Stomach smooth muscle (tissue), 2 donors: ENCODE measurements around the gene ATP10B.
A peak's percentile ranks its signal among the peaks of the same experiment; 100 is the strongest.

Experiments used
- H3K27ac ChIP-seq: one replicate; pipeline ENCODE4 v1.7.0; 2013; ENCODE audit warnings: mild to moderate bottlenecking, low read length, inconsistent platforms
- H3K27me3 ChIP-seq, 2 donors: one replicate each; pipeline ENCODE4 v1.7.0; 2013; ENCODE audit warnings: low read length in 2 of 2; ENCODE audit not compliant: insufficient read depth in 2 of 2, control insufficient read depth in 1 of 2
- H3K36me3 ChIP-seq, 2 donors: one replicate each; pipeline ENCODE4 v1.7.0; 2013; ENCODE audit warnings: low read length in 2 of 2; ENCODE audit not compliant: control insufficient read depth in 2 of 2, insufficient read depth in 2 of 2
- H3K4me1 ChIP-seq: one replicate; pipeline ENCODE4 v1.7.0; 2013; ENCODE audit warnings: low read length; ENCODE audit not compliant: control insufficient read depth, insufficient read depth
- H3K4me3 ChIP-seq, 2 donors: one replicate each; pipeline ENCODE4 v1.7.0; 2013; ENCODE audit warnings: low read length in 2 of 2
- H3K9ac ChIP-seq, 2 donors: one replicate each; pipeline ENCODE4 v1.7.0; 2013; ENCODE audit warnings: low read length in 2 of 2, mild to moderate bottlenecking in 1 of 2
- H3K9me3 ChIP-seq, 2 donors: one replicate each; pipeline ENCODE4 v1.7.0; 2013; ENCODE audit warnings: low read length in 2 of 2; ENCODE audit not compliant: control insufficient read depth in 2 of 2
- donor health status: healthy.
- donor health status: Pancreatic carcinoma.

The ATP10B gene

DNA sequence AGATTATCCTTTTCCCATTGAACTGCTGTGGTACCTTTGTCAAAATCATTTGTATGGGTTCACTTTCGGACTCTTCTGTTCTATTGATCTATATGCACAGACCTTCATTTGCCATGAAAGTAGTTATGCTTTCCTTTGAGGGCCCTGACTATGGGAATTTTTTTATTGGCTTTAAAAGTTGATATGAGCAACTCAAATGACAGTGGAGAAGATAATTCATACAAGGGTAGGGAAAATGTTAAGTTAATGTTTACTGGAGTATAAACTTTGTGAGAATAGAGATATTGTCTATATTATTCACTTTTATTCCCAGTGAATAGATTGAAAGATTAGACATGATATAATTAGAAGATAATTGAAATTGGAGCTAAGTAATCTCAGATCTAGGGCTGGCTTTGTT lies 94.8 kb downstream of the ATP10B start:
- no peaks in the 10 kb centered on the region for H3K4me1 ChIP-seq
- H3K27ac ChIP-seq = no peak overlapping the region
- no peaks in the 10 kb centered on the region for H3K9me3 ChIP-seq
- H3K27me3 ChIP-seq = no peaks in the 10 kb centered on the region
- H3K36me3 ChIP-seq = no peaks in the 10 kb centered on the region
- no peak overlapping the region for H3K9ac ChIP-seq
- H3K4me3 ChIP-seq = no peak overlapping the region

DNA sequence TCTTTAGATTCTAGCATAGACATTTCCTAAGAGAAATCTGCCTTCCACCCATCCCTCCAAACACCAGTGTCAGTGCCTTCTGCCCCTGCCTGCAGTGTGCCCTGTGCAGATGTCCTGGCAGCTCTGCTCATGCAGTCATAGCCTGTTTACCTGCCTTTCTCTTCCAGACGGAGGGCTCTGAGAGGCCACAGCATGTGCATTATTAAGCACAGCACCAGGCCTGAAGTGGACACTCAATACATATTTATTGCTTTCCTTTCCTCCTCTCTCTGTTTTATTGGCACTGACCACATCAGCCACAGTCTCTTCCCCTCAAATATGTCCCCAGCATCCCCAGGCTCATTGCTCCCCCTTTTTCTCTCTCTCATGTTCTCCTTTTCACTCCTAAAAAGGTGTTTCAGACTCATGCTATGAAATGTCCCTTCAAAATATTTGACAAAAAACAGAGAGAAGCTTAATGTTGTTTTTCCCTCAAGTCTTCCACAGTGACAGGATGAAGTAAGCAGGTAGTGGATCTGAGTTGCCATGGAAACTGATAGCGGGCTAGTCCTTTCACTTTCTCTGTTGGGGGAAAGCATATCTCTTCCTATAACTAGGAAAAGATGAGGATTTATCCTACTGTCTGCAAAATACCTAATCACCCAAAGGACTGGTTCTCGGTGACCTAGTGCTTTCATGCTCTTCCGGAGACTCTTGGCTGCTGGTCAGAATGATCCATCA lies 100.9 kb downstream of the ATP10B start:
- H3K4me3 ChIP-seq = no peak overlapping the region
- no peak overlapping the region for H3K27ac ChIP-seq
- no peaks in the 10 kb centered on the region for H3K4me1 ChIP-seq

DNA sequence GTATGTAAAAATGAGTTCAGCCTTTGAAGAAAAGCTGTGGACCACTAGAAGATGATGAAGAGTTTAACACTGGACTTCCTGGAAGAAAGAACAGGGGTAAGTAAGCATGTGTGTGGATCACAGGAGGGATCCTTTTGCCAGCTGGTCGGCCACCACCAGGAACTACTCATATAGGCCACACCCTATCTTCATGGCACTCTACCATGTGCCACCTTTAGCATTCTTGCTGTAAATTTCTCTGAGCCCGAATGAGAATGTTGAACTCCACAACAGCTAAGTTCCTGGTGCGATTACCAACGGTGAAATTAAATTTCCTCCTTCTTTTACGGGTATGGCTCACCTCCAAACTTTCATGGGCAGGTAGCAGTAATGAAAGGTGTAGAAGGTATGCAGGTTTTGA lies 102.3 kb downstream of the ATP10B start:
- Histone ChIP-seq H3K4me3 (no peak overlapping the region), H3K9me3 (no peaks in the 10 kb centered on the region), H3K36me3 (no peaks in the 10 kb centered on the region), H3K27me3 (no peaks in the 10 kb centered on the region), H3K27ac (no peak overlapping the region), H3K4me1 (no peaks in the 10 kb centered on the region), H3K9ac (no peak overlapping the region)

More for the DNA sequence above, 100.9 kb downstream of the ATP10B start:
- H3K9ac ChIP-seq = no peak overlapping the region
- H3K36me3 ChIP-seq = no peaks in the 10 kb centered on the region
- no peaks in the 10 kb centered on the region for H3K27me3 ChIP-seq
- H3K9me3 ChIP-seq = no peaks in the 10 kb centered on the region

DNA sequence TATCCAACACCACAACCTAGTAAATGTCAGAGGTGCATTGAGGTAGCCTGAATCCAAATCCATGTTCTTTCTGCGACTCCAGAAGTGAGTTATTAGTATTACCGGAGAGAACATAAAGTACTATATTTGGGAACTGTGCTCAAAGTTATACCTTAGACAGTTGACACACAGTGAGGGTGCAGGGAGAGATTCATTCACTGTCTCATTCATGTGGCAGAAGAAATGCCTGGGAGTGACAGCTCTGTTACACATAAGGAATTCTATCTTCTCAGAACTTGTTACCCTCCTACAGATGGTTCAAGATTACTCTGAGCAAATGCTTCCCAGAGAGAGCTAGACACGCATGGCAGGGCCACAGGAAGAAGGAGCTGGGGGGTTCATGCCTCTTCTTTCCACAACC lies 103.0 kb downstream of the ATP10B start:
- H3K4me3 ChIP-seq = no peak overlapping the region
- H3K4me1 ChIP-seq = no peaks in the 10 kb centered on the region
- H3K36me3 ChIP-seq = no peaks in the 10 kb centered on the region
- no peak overlapping the region for H3K9ac ChIP-seq
- no peaks in the 10 kb centered on the region for H3K9me3 ChIP-seq
- H3K27ac ChIP-seq = no peak overlapping the region
- H3K27me3 ChIP-seq = no peaks in the 10 kb centered on the region

DNA sequence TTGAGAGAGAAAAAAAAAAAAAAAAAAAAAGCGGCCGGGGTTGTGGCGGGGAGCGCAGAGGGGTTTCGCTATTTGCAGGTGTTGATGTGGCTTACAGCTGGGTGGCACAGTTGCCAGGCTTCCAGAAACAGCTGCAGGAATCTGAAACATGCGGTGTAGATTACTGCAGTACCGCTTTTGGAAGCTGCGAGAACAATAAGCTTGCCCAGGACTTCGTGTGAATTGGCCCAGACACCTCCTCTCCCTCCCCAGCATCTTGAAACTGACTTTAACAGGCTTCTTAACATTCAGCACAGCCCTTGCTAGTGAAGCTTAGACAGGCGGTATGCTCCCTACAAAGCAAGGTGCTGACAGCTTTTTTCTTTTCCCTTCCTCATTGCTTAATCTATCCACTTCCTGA lies 104.0 kb downstream of the ATP10B start:
- Histone ChIP-seq H3K4me3 (peak overlapping the region in 1 of 2 donors; percentile 8), H3K27ac (no peak overlapping the region), H3K9ac (no peak overlapping the region), H3K36me3 (no peaks in the 10 kb centered on the region), H3K27me3 (no peaks in the 10 kb centered on the region), H3K9me3 (no peaks in the 10 kb centered on the region), H3K4me1 (no peaks in the 10 kb centered on the region)

DNA sequence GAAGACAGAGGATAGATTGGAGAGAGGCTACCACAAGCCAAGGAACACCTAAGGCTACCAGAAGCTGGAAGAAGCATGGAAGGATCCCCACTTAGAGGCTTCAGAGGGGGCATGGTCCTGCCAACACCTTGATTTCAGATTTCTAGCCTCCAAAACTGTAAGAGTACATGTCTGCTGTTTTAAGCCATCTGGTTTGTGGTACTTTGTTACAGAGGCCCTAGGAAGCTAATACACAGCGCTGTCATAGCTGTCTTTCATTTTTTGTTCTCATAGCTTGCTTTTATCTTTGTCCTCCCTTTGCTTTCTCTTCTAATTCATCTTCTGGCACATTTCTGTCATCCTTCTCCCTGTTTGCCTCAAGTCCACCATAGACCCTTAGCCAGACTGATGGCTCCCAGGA lies 104.5 kb downstream of the ATP10B start:
- Histone ChIP-seq H3K4me3 (peak overlapping the region in 1 of 2 donors; percentile 8), H3K27me3 (no peaks in the 10 kb centered on the region), H3K4me1 (no peaks in the 10 kb centered on the region), H3K36me3 (no peaks in the 10 kb centered on the region), H3K9me3 (no peaks in the 10 kb centered on the region), H3K9ac (no peak overlapping the region), H3K27ac (no peak overlapping the region)

DNA sequence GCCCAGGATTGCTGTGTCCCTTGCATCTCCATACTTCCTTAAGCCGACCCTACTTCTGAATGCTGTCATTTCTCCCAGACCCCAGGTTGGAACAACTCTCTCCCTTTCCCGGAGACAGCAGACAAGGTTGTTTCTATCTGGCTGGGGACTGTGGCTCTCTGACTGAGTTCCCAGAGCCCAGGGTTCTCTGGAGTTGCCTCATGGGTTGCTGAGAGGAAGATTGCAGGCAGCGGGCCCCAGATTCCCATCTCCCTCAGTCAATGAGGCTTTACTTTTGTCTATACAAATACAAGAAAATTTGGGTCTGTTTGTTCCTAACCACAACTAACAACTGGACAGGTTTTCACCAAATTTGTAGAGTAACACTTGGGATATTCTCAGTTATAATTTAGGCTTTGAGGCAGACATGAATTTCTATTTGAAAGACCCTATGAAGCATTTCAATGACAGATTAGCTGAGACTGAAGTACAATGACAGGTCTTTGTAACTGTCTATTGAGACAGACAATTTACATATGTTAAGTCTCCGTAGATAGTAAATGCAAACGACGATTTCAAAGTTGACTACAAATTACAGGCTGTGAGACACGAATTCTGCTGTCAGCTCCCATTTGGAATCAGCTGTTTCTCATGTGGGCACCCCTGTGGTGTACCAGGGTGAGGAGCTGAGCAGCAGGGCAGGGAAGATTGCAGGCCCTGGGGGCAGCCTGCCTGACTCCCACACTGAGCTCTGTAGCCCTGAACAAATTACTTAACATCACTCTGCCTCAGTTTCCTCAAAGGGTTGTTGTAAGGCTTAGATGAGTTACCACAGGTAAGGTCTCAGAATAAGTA lies 107.5 kb downstream of the ATP10B start:
- no peaks in the 10 kb centered on the region for H3K9me3 ChIP-seq
- no peaks in the 10 kb centered on the region for H3K4me1 ChIP-seq

DNA sequence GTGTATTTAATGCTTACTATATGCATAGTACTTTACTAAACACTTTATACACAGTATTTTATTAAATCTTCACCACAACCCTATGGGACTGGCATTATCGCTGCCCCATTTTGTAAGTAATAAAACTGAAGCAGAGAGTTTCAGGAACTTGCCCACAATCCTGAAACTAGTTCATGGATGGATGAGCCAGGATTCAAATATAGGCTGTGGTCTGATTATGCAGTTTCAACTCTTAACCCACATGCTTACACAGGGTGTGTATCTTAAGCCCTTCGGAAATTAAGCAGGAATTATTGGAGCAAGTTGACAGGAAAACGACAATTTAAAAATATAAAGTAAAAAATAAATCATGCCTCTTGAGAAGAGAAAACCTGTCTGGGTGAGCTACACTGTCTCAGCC lies 109.0 kb downstream of the ATP10B start:
- H3K36me3 ChIP-seq = no peaks in the 10 kb centered on the region
- H3K27me3 ChIP-seq = no peaks in the 10 kb centered on the region
- no peaks in the 10 kb centered on the region for H3K4me1 ChIP-seq
- no peak overlapping the region for H3K4me3 ChIP-seq
- H3K27ac ChIP-seq = no peak overlapping the region
- H3K9ac ChIP-seq = no peak overlapping the region
- H3K9me3 ChIP-seq = no peaks in the 10 kb centered on the region

More for the DNA sequence above, 107.5 kb downstream of the ATP10B start:
- Histone ChIP-seq H3K4me3 (no peak overlapping the region), H3K27me3 (no peaks in the 10 kb centered on the region), H3K36me3 (no peaks in the 10 kb centered on the region), H3K27ac (no peak overlapping the region), H3K9ac (no peak overlapping the region)

DNA sequence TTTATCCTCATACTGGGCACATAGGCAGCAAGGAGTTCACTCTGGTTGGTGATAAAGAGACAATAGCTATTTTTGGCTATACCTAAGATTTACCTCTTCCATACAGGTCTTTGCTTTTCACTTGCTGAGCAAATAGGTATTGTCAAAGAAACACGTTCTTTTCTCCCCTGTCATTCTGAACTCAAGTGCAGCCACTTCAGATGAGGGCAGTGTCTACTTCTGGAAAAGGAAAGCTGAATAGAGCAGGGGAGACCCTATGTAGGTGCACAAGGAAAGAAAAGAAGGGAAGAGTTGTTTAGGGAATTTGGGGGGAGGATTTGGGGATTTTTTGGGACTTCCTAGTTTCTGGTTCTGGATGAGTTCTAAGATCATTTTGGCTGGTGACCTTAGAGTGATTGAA lies 109.6 kb downstream of the ATP10B start:
- no peaks in the 10 kb centered on the region for H3K36me3 ChIP-seq
- H3K4me3 ChIP-seq = no peak overlapping the region
- H3K9ac ChIP-seq = no peak overlapping the region
- no peaks in the 10 kb centered on the region for H3K9me3 ChIP-seq
- no peaks in the 10 kb centered on the region for H3K27me3 ChIP-seq
- H3K27ac ChIP-seq = no peak overlapping the region
- H3K4me1 ChIP-seq = no peaks in the 10 kb centered on the region

DNA sequence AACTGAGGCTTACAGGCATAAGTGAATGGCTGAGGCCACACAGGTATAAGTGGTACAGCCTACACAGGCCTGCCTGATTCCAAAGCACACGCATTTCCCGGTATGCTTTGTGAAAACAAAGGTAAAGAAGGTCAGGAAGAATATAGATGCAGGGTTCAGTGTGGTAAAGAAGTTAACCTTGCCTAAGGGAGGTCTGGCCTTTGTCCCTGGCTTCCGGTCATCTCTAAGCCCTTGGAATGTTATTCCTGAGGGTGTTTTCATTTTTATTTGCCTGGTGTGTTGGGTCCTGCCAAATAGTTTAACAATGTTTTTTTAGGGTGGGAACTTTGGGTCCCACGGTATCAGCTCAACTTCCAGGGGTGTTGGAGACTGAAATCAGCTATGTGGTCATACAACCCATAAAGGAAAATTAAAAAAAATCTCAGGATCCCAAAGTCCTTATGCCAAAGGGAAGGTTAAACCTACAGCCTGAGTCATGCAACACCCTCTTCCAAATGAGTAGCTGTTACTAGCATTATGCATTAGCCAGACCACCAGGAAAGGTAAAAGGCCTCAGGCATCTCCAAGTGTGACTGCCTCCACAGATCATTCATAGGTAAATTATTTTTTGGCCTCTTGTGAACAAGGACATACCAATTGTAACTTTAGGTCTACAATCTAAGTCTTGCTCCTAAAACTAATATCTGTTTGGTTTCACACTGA lies 124.6 kb downstream of the ATP10B start:
- H3K4me3 ChIP-seq = no peak overlapping the region
- H3K27ac ChIP-seq = no peak overlapping the region
- H3K9ac ChIP-seq = no peak overlapping the region
- no peaks in the 10 kb centered on the region for H3K9me3 ChIP-seq
- H3K4me1 ChIP-seq = no peaks in the 10 kb centered on the region
- H3K27me3 ChIP-seq = no peaks in the 10 kb centered on the region
- no peaks in the 10 kb centered on the region for H3K36me3 ChIP-seq
